Activated T-cell treated with anti-CD3 and anti-CD28 coated beads, Interleukin-2, amount 50 U/mL, for 48 hours (primary cell): ENCODE results near the gene MDM1.

Source experiments
- DNase-seq, 2 experiments: peaks; one replicate each; pipeline ENCODE4 v3.0.0-alpha.2; 2020

MDM1 gene

GRCh38 chr12:68331869-68332727 is at the start of gene MDM1:
Gene MDM1 (minus strand): TSS chr12:68332362. CDS start chr12:68332245, 117 bp downstream.
- peak; percentile 96 to 97 for DNase-seq

- no peak for DNase-seq
Observed at GRCh38 chr12:68381476-68382219, 49.5 kb upstream of the MDM1 start.

GRCh38 chr12:68378872-68379606 is 46.9 kb upstream of the MDM1 start:
- no peak for DNase-seq

- no peak for DNase-seq
Observed at GRCh38 chr12:68377881-68378280, 45.7 kb upstream of the MDM1 start.

- DNase-seq: no peak
Observed at GRCh38 chr12:68376901-68377300, 44.7 kb upstream of the MDM1 start.

- DNase-seq: no peak
Observed at GRCh38 chr12:68375756-68376695, 43.9 kb upstream of the MDM1 start.

GRCh38 chr12:68374307-68374982 is 42.3 kb upstream of the MDM1 start:
- DNase-seq: peak; percentile 51 to 65

- no peak for DNase-seq
Observed at GRCh38 chr12:68370667-68371066, 38.5 kb upstream of the MDM1 start.

- DNase-seq: no peak
Observed at GRCh38 chr12:68370006-68370590, 37.9 kb upstream of the MDM1 start.

- DNase-seq: no peak
Observed at GRCh38 chr12:68368327-68368726, 36.2 kb upstream of the MDM1 start.

- no peak for DNase-seq
Observed at GRCh38 chr12:68367903-68368302, 35.7 kb upstream of the MDM1 start.

GRCh38 chr12:68367116-68367515 is 35.0 kb upstream of the MDM1 start:
- no peak for DNase-seq

GRCh38 chr12:68364893-68365725 is 32.9 kb upstream of the MDM1 start:
- DNase-seq: peak; percentile 87 to 91

- no peak for DNase-seq
Observed at GRCh38 chr12:68364328-68364727, 32.2 kb upstream of the MDM1 start.

GRCh38 chr12:68361953-68362352 is 29.8 kb upstream of the MDM1 start:
- DNase-seq: no peak

- no peak for DNase-seq
Observed at GRCh38 chr12:68359674-68360073, 27.5 kb upstream of the MDM1 start.

- DNase-seq: peak; percentile 64 to 65
Observed at GRCh38 chr12:68358532-68359485, 26.6 kb upstream of the MDM1 start.

GRCh38 chr12:68356986-68357385 is 24.8 kb upstream of the MDM1 start:
- DNase-seq: no peak
